ENCODE data around the gene MMP25.

- TF ChIP-seq CTCF (conservative IDR thresholded peaks at IDR 0.05; ENCODE audit: low read depth, low read length) (no peak), EZH2 (IDR thresholded peaks at IDR 0.05; ENCODE audit: low read length, unreplicated experiment) (no peak), EZH2phosphoT487 (IDR thresholded peaks at IDR 0.05; ENCODE audit: borderline replicate concordance, low read length) (no peak)
These were observed 10.2 kb upstream of the MMP25 start for GRCh38 chr16:3035972-3036725.

All from PC-3 (cell line).